A549 (cell line): ENCODE measurements around the gene MLC1. TPM values are rescaled to one million over a fixed set of nuclear protein-coding genes. Genes with fewer than 3 reads are reported as not detected.
A peak's percentile ranks its signal among the peaks of the same experiment; 100 is the strongest.

Experiments used
- ATAC-seq, 2 experiments: fragments of 200-7000 bp in 1 of 2; fragments of >200 bp in 1 of 2; cut with Nextera tagmentation in 1 of 2; cut with Tn5 transposase in 1 of 2; 3 replicates each; pipeline versions ENCODE4 v1.8.0 to v1.9.1; 2018 to 2020; ENCODE audit warnings: mild to moderate bottlenecking in 1 of 2, moderate library complexity in 1 of 2
- CTCF ChIA-PET: fragments of 300-600 bp; sonication (Branson Sonifier 250); formaldehyde crosslinking; extraction: SDS; loops from one replicate; lab custom pipeline; 2021; ENCODE audit warnings: antibody characterized with exemption, inconsistent platforms; lab: Yijun Ruan, JAX
- POLR2A ChIA-PET: fragments of 350-600 bp; formaldehyde crosslinking; extraction: SDS; loops from one replicate; lab custom pipeline; 2021; ENCODE audit warnings: antibody characterized with exemption, inconsistent platforms; lab: Yijun Ruan, JAX
- DNase-seq, 2 experiments: peaks; one replicate each; pipeline versions ENCODE4 v3.0.0 to v3.0.0-alpha.2; 2011 to 2016; ENCODE audit warnings: low read depth in 1 of 2, low spot score in 1 of 2
- FAIRE-seq: peaks from 2 replicates; lab custom pipeline; 2011; peaks lifted over from hg19 to GRCh38; lab: Jason Lieb, UNC
- H3K27ac ChIP-seq, 2 experiments: fragments of >200 bp; sonication (Bioruptor Twin); formaldehyde crosslinking; 3 replicates each; pipeline ENCODE4 v1.5.1; 2016 to 2017
- H3K4me1 ChIP-seq: fragments of >200 bp; sonication (Bioruptor Twin); formaldehyde crosslinking; 3 replicates; pipeline ENCODE4 v1.6.1; 2016
- H3K4me2 ChIP-seq: fragments of >200 bp; sonication (Bioruptor Twin); formaldehyde crosslinking; 3 replicates; pipeline ENCODE4 v1.6.1; 2016
- H3K4me3 ChIP-seq: fragments of >200 bp; sonication (Bioruptor Twin); formaldehyde crosslinking; 3 replicates; pipeline ENCODE4 v1.5.1; 2016
- H3K9me3 ChIP-seq: fragments of >200 bp; sonication (Bioruptor Twin); formaldehyde crosslinking; 3 replicates; pipeline ENCODE4 v1.6.1; 2016
- CBX2 ChIP-seq: fragments of 200-600 bp; sonication (generic); IDR thresholded peaks from 2 replicates; pipeline ENCODE4 v1.6.1; 2016; ENCODE audit warnings: low read depth, mild to moderate bottlenecking, borderline replicate concordance
- CTCF ChIP-seq: fragments of >200 bp; sonication (Bioruptor Twin); formaldehyde crosslinking; IDR thresholded peaks from 3 replicates; pipeline ENCODE4 v1.5.1; 2016
- ELK1 ChIP-seq: fragments of 150-350 bp; IDR thresholded peaks from 2 replicates; pipeline ENCODE4 v1.6.1; 2014; ENCODE audit warnings: low read depth, mild to moderate bottlenecking, low read length
- KDM5A ChIP-seq: fragments of 200-600 bp; sonication (generic); IDR thresholded peaks from 2 replicates; pipeline ENCODE4 v1.6.1; 2016; ENCODE audit warnings: antibody characterized with exemption, mild to moderate bottlenecking
- MAFK ChIP-seq: fragments of 450-650 bp; IDR thresholded peaks from 2 replicates; pipeline ENCODE4 v1.6.1; 2014; ENCODE audit not compliant: partially characterized antibody
- MAZ ChIP-seq: fragments of 150-350 bp; IDR thresholded peaks from 2 replicates; pipeline ENCODE4 v1.6.1; 2014; ENCODE audit warnings: antibody characterized with exemption, low read depth, low read length, borderline replicate concordance
- NFE2L2 ChIP-seq: fragments of 150-350 bp; conservative IDR thresholded peaks from 2 replicates; pipeline ENCODE4 v1.6.1; 2014; ENCODE audit warnings: low read length
- ZSCAN20 ChIP-seq: fragments of 250-450 bp; sonication (Bioruptor Pico); IDR thresholded peaks from 2 replicates; pipeline ENCODE4 v1.8.0; 2022; ENCODE audit warnings: mild to moderate bottlenecking, moderate library complexity
- WGBS: methylation state at CpG from one replicate; pipeline ENCODE4 v1.1.6; 2017; ENCODE audit errors: missing lambda C conversion rate; 5-methylcytosine and 5-hydroxymethylcytosine counted together
- polyA plus RNA-seq, 4 experiments: library from polyadenylated mRNA; depleted of rRNA in 3 of 4; stranded (reverse); fragments of >200 nt; fragmentation: RNase III in 1 of 4; extraction: RNeasy Plus Mini Kit Qiagen cat#74134 plus additional on column Dnase treatment in 1 of 4; gene quantifications; 2 replicates in 3 of 4; 3 replicates in 1 of 4; pipeline ENCODE4 v1.2.3, GENCODE V29; 2011 to 2017

MLC1 gene
- polyA plus RNA-seq, 2 of the 4 experiments (the other 2 are of a cell fraction): not detected

- ATAC-seq (peak; percentile 54 to 83; a peak in 4 of 6 replicates), DNase-seq (peak; percentile 29 to 62), FAIRE-seq (no peak)
- peak overlapping the region; percentile 88 for H3K4me2 ChIP-seq
- peak overlapping the region; percentile 56 to 82; a peak in 5 of 6 replicates for H3K27ac ChIP-seq
- H3K4me1 ChIP-seq: peaks cover 9% of the 10 kb centered on the region; the same call in 2 of the 3 replicates
- H3K4me3 ChIP-seq: peak overlapping the region; percentile 44; the same call in 2 of the 3 replicates
- no peaks in the 10 kb centered on the region for H3K9me3 ChIP-seq
- 35% methylated on average over 20 of the region's 31 CpGs for WGBS
- POLR2A ChIA-PET: no interaction called here
- CTCF ChIA-PET: interaction anchor here (1.0 to 1.4 kb wide), 2 partner anchors 15 to 29 kb away, joined by 3 to 4 read pairs; no protein-coding TSS in a partner anchor
- TF ChIP-seq CTCF (no peak), MAFK (peak; percentile 85), KDM5A (no peak)
These were observed 26.0 kb downstream of the MLC1 start for GRCh38 chr22:50058906-50059880.

- FAIRE-seq: no peak
- CTCF ChIA-PET: interaction anchor here (1.4 kb wide), 1 partner anchor 28 kb away, joined by 4 read pairs; no protein-coding TSS in a partner anchor
- peak; percentile 32 to 66; a peak in 4 of 6 replicates for ATAC-seq
- 74% methylated on average over 17 of the region's 102 CpGs for WGBS
- H3K4me3 ChIP-seq: peak within 1 kb of the TSS; percentile 44
- peak within 1 kb of the TSS; percentile 88 for H3K4me2 ChIP-seq
- TF ChIP-seq ZSCAN20 (CRISPR knock-in tag): no peak
- POLR2A ChIA-PET: no interaction called here
- no peaks in the 10 kb centered on the region for H3K9me3 ChIP-seq
- H3K4me1 ChIP-seq: peaks cover 9% of the 10 kb centered on the region; the same call in 2 of the 3 replicates
- peak within 1 kb of the TSS; percentile 56 to 82; a peak in 5 of 6 replicates for H3K27ac ChIP-seq
- DNase-seq: no peak
These were observed 26.9 kb downstream of the MLC1 start, which contains the start of gene TTLL8 for GRCh38 chr22:50058061-50058905. TTLL8 (minus strand) TSS chr22:50058298.

GRCh38 chr22:50057278-50058060 is 27.8 kb downstream of the MLC1 start:
- Histone ChIP-seq H3K27ac (no peak overlapping the region), H3K4me3 (no peak overlapping the region), H3K4me1 (peaks cover 9% of the 10 kb centered on the region; the same call in 2 of the 3 replicates), H3K9me3 (no peaks in the 10 kb centered on the region), H3K4me2 (peak overlapping the region; percentile 88)
- FAIRE-seq (no peak), DNase-seq (no peak), ATAC-seq (peak in 1 of 2 experiments; percentile 60; a peak in 2 of 6 replicates)
- ChIA-PET POLR2A (no interaction called here), CTCF (no interaction called here)
- TF ChIP-seq MAZ (no peak), CBX2 (no peak), NFE2L2 (no peak), ELK1 (no peak)
- WGBS: 69% methylated on average over 7 of the region's 14 CpGs
